Dermis microvascular lymphatic vessel endothelial cell (primary cell): ENCODE results near the gene BCLAF3. TPM values are rescaled to one million over a fixed set of nuclear protein-coding genes. Genes with fewer than 3 reads are reported as not detected.

Source experiments
- DNase-seq, 2 donors: peaks; one replicate each; pipeline versions ENCODE4 v3.0.0 to v3.0.0-alpha.2; 2010; ENCODE audit warnings: low read depth in 2 of 2
- total RNA-seq: library from RNA; depleted of rRNA; stranded (reverse); fragments of >200 nt; gene quantifications from 2 replicates; pipeline ENCODE4 v1.2.1, GENCODE V29; 2014

Gene BCLAF3
- total RNA-seq, 1 donor from 2014 or later, result 2.3 TPM

- DNase-seq, result no peak
Measured at GRCh38 chrX:19968276-19968675, 22.6 kb downstream of the BCLAF3 start.

DNA sequence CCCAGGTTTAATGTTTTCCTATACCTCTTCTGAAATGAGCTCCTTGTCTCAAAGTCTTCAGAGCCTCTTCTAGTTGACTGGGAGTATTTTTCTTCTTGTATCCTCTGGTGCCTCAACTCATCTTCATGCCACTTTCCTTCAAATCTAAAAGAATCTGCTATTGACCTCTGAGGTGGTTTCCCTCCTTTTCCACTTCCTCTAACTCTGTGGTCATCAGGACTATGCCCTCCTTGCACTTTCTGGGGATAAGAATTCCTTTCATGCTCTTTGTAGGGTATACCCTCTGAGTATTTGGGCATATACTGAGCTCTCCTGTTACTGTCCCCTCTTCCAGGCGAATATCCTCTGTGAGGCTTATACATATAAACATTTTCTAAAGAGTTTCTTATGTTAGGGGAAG, 24.8 kb downstream of the BCLAF3 start:
- DNase-seq, result no peak

DNA sequence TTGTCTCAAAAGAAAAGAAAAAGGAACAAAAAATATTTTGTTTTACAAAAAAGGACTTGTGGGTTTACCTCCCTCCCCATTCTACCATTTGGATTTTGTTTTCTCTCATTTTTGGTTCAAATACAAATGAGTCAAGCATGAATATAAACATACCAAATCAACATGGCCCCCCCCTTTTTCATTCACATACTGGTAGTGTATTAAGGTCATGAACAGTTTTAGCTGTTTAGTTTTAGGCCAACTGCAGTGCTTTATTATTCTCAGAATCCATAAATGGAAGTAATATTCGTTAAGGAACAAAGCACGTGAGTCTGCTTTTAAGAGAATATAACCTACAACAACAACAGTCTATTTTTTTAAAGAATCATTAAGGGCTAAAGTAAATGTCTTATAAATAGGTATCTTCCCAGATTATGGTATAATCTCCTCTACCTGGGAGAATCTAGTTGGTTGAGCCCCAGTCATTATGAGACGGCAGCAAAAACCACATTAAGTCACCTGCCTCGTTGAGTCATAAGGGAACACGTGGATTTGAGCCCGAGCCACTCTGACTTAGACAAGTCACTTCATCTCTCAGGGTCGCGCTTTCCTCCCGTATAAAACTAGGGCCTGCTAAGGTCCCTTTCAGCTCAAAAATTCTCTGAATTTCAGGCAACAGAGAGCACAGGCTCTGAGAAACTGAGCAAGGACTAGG, 26.7 kb downstream of the BCLAF3 start:
- DNase-seq, result no peak

DNA sequence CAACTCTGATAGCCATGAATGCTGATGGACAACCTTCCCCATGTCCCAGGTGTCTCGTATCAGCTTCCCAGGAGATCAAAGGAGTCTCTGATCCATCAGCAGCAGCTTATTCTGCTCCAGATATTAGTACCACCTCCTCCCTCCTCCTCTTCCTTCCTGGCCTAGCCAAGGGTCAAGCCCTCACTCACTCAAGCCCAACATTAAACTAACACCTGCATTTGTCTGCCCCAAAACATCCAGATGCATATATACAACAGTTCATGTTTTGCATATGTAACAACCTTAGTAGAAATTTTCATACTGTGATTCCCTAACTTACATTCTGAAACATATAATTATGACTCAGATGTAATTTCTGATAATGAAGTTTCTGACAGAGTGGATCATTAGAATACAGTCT, 29.9 kb downstream of the BCLAF3 start:
- no peak for DNase-seq

GRCh38 chrX:19958552-19959486, 32.0 kb downstream of the BCLAF3 start:
- no peak for DNase-seq

DNA sequence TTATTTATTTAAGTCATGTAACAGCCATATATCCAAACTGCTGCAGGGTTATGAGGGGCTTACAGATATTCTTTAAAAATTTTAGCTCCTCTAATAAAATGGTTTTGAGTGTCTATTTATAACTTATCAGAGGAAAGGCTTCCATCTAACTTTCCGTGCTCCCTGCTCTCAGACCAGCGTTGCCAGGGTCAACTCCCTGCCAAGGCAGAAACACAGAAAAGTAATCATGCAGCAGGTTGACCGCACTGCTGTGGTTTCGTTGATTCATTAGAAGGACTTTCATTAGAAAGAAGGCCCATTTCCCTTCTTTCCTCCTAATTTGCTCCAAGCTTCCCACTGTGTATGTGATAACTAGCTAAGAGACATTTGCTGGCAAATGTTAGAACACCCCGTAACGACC, 33.9 kb downstream of the BCLAF3 start:
- DNase-seq, result no peak

DNA sequence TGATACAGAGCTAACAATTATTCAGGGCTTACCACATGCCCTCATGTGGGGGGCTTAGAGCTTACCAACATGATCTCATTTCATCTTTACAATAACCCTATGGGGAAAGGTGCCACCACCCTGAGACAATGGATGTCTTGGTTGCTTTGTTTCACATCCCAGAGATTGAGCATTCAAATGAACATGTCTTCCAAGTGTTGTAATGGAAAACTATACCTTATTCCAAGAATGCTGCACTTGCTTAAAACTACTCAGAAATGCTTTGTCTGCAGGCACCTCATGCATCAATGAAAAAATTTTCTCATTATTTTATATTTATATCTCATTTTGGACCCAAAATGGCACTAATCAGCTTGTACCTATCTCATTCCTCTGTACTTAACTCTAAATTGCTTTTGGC, 34.6 kb downstream of the BCLAF3 start:
- DNase-seq, result no peak

DNA sequence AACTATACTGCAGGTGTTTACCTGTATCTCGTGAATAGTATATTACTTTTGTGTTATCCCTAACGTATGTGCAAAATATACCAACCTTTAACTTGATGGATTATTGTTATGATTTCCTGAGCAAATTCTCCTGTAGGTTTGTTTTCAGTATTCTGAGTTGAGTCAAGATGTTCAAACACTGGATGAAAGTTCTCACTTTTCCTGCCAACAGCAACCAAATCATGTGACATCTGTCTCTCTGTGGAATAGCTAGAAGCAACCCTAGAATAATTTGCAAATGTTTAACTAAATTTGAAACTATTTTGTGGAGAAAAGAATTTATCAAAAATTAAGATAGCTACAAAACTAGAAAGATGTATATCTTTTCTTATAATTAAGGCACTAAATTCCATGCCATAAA, 35.6 kb downstream of the BCLAF3 start:
- DNase-seq, result no peak

DNA sequence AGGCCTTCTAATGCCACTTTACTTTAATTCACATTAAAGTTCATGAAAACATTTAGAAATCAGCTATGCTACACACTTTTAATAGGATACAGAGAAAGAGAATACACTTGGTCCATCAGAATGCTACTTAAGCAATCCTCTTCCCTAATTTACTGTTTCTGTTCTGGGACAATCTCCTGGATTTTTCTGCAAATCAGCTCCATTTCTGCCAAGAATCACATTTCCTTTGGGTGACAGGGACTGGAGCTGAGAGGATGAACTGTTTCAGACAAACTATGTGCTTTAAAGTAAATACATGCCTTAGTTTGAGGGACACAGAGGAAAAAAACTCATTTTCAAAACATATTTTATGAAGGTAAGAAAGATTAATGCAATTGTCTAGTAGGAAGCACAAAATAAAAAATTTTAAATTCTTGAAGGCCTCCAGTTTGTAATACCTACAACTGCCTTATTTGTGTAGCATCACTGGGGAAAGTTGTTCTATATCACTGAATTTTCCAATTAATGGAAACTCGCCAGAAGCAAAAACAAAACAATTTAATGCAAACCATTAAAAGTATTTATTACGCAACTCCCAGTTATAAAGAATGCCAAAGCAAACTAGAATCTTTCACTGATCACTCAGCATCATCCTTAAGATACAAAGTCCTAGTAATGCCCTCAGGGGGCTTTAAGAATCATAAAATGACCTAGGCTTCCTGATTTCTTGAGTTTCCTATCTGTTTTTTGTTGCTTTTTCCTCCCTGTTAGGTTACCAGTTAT, 36.3 kb downstream of the BCLAF3 start:
- no peak for DNase-seq

- no peak for DNase-seq
Measured at GRCh38 chrX:19953145-19953544, 37.7 kb downstream of the BCLAF3 start.

- no peak for DNase-seq
Measured at GRCh38 chrX:19949340-19949739, 41.5 kb downstream of the BCLAF3 start.

DNA sequence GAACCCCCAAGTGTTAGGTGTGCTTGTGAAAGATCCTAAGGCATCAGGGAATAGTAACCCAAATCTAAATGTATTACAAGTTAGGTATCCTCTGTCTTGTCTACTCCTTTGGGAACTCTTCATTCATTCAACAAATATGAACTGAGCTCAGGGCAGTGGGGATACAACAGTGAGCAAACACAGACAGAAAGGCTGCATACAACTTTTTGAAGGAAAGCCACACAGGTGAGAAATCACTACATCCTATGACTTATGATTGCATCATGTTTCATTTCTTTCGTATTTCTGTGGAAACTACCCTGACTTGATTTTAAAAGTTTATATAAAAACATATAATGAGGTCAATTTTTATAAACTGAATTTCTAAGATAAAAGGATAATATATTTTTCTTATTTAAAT, 43.2 kb downstream of the BCLAF3 start:
- no peak for DNase-seq

Other genes starting within 250 kb of the BCLAF3 start
- gene SH3KBP1, start 103.5 kb downstream of the BCLAF3 start, total RNA-seq, result 10.7 and 14.3 TPM in 2 replicates
- gene MAP7D2, start 125.8 kb upstream of the BCLAF3 start, total RNA-seq, result 0.13 and 0.26 TPM in 2 replicates
- gene EIF1AX, start 150.8 kb upstream of the BCLAF3 start, total RNA-seq, result 21.7 and 29.7 TPM in 2 replicates